GM19239 (cell line): ENCODE data around the gene INAVA.
"Not testable (repeated sequence)": the region's sequence is repeated elsewhere in the genome, so short reads cannot be mapped to it uniquely, and the experiment has no call there.

Experiments
- DNase-seq: peaks from one replicate; pipeline ENCODE4 v3.0.0; 2011; ENCODE audit warnings: low spot score; ENCODE audit not compliant: insufficient read length
- FAIRE-seq: peaks from 2 replicates; lab custom pipeline; 2011; peaks lifted over from hg19 to GRCh38; lab: Jason Lieb, UNC

Gene INAVA

GRCh38 chr1:200954434-200954833 is 59.7 kb downstream of the INAVA start:
- FAIRE-seq = no peak
- no peak for DNase-seq

- no peak for DNase-seq
- FAIRE-seq = no peak
Observed at GRCh38 chr1:200958597-200958996, 63.9 kb downstream of the INAVA start.

DNA sequence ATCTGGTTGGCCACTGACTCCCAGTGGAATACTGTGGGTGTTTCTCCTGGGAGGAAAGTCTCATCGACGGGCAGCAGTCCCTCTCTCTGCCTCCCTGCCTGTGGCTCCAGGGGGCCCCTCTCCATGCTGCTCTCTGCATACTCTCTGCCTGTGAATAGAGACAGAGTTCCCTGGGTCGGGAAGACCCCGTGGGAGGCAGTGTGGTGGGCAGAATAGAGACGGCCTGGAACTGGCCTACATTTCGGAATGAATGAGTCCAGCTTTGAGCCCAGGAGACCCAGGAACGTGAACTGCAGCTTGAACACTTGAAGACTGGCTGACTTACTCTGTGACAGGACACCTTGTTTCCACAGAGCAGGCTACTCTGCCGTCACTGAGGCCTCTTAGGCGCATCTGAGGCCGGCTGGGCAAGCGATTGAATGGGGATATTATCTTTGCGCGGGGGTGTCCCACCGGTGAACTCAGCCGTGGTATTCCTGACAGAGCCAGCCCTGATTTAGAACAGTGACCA is 64.8 kb downstream of the INAVA start:
- FAIRE-seq (no peak), DNase-seq (no peak)

DNA sequence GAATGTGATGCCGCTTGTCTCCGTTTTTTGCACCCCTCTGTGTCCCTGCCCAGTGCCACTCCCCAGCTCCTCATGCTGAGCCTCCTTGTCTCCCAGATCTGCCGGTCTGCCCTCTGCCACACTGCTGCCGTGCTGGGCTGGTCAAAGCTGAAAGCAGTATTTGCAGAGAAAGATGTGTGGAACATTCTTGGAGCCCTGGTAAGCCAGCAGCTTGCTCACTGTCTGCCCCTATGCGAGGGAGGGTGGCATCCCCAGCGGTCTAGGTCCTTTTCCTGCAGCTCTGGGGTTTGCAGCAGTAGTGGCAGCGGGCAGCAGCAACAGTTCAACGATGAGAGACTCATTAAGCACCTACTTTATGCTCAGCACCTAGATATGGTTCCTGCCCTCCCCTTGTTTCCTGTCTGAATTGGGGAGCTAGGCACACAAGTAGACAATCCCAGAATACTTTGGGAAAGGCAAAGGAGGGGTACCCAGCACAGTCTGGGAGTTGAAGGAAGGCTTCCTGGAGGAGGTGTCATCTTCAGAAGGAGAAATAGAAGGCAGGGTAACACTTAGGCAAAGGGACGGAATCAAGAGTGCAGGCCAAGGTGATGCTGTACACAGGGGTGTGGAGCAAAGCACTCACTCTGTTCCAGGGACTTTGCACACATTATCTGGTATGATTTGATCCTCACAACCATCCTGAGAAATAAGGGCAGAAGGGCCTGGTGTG is 65.7 kb downstream of the INAVA start:
- FAIRE-seq (no peak), DNase-seq (no peak)

DNA sequence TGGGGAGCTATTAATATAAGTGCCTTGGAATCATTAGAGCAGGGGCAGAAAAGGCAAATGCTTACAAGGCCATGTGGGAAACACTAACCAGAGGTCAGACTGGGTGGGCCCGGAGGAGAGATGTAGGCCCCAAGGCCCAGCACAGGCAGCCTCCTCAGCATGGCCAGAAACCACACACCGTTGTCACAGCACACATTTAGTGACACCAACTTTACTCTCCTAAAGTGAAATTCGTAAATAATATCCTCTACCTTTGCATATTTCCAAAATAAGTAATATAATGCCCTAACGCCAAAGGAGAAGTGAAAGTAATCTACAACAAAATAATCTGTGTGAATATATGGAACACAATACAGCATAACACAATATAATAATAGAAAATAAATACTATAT is 66.2 kb downstream of the INAVA start:
- FAIRE-seq (peak; percentile 33), DNase-seq (no peak)

- not testable (repeated sequence) for DNase-seq, FAIRE-seq
Observed at GRCh38 chr1:200962151-200962550, 67.5 kb downstream of the INAVA start.

DNA sequence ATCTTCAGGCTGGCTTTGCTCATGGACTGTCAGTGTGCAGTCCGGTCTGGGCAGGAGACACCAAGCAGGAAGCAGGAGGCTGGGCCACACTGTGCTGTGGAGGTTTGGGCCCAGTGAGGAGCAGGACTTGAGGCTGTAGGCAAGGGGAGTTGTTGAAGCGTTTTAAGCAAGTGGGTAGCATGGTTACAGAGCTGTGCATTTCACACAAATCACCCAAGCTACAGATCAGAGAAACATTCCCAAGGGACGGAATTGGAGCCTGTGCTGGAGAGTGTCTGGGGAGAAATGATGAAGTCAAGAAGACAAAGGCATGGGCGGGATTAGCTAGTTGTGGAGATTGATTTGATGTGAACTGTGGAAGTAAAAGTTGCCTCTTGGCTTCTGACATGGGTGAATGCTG is 67.9 kb downstream of the INAVA start:
- no peak for FAIRE-seq
- no peak for DNase-seq

GRCh38 chr1:200963076-200963475 is 68.4 kb downstream of the INAVA start:
- DNase-seq (no peak), FAIRE-seq (no peak)

DNA sequence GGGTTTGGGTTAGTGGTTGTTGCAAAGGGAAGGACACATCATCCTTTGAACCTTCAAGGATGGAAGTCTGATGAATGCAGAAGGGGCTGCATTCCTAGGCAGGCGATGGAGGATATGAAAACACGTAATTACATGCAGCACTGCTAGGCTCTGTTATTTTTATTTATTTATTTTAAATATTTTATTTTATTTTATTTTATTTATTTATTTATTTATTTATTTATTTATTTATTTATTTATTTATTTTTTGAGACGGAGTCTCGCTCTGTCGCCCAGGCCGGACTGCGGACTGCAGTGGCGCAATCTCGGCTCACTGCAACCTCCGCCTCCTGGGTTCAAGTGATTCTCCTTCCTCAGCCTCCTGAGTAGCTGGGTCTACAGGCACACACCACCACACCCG is 69.2 kb downstream of the INAVA start:
- FAIRE-seq = not testable (repeated sequence)

More for the DNA sequence above, 69.2 kb downstream of the INAVA start:
- not testable (repeated sequence) for DNase-seq
